A204.1 (cell line): ENCODE results near the gene DYNC1I1.

Source experiments
- FAIRE-seq: peaks from 2 replicates; lab custom pipeline; 2012; peaks lifted over from hg19 to GRCh38; lab: Jason Lieb, UNC

The DYNC1I1 gene

DNA sequence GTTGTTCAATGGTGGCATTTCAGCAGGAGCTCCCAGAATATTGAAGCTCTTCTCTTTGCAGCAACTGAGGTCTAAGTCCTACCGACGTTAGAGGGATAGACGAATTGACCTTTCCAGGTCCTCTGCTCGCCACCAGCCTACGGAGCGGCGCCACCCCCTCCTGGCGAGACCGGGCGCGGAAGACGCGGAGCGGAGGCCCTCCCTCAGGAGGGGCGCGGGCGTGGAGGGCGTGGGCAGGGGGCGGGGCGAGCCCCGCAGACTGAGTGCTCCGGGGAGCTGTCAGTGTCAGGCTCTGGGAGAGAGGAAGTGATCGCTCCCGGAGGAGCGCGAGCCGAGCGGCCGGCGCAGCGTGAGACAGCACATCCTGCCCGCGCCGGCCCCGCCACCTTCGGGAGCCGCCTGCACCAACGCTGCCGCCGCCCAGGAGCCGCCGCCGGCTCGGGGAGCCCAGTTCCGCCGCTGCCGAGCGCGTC lies at the start of gene DYNC1I1:
Gene DYNC1I1 (plus strand): TSS at position 257 of the 473 bp plus-strand sequence. CDS start 32,176 bp downstream, outside the sequence.
- no peak for FAIRE-seq

GRCh38 chr7:95723583-95724180 lies 48.7 kb upstream of the DYNC1I1 start:
- FAIRE-seq, result peak; percentile 39

DNA sequence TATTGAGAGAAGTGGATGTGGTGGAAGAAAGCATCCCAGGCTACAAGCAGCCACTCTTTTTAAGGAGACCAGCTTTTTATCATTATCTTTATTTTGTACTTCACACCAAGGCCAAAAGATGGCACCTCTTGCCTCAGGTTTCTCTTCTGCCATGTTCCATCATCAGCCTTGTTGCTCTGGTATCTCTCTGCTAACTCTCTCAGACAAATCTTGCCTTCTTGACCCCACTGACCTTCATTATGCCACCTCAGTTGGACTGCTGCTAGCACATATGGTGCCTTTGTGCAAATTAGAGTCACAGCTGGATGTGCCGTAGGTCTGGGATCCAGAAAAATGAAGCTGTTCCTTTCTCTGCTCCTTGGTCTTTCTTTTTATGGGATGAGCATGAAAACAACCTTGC lies 47.1 kb upstream of the DYNC1I1 start:
- FAIRE-seq, result no peak

DNA sequence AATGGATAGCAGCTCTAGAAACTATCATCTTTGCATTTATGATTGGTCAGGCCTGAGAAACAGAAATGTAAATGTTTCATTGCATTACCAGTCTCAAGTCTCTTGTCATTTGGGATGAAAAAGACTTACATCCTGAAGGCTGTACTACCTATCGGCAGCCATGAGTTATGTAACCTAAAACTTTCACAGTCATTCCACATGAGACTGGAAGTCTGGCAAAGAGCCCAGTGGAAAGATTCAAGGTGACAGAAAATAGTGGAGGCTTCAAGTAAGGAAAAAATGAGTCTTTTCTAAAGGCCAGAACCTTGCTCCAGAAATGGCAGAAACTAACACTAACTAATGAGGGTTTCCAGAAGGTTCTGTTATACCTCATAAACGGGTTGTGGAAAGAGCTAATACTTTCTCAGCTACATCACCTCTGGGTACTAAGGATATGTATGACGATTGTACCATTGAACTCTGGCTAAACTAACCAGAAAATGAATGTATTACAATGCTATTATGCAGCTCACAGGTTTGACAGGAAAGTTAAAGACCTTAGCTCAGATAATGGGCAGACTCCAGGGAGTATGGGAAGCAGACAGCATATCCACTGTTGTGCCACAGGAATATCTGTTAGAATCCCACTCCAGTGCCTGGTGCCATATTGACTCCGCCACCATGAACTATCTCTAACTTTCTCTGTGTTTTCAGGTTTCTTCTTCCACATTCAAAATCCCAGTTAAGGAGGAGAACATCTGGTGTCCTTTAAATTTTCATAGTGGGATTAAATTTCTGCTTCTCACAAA lies 41.7 kb upstream of the DYNC1I1 start:
- FAIRE-seq, result no peak

GRCh38 chr7:95736635-95737034 lies 35.7 kb upstream of the DYNC1I1 start:
- no peak for FAIRE-seq

- FAIRE-seq, result no peak
These were observed 34.4 kb upstream of the DYNC1I1 start for GRCh38 chr7:95737828-95738505.

DNA sequence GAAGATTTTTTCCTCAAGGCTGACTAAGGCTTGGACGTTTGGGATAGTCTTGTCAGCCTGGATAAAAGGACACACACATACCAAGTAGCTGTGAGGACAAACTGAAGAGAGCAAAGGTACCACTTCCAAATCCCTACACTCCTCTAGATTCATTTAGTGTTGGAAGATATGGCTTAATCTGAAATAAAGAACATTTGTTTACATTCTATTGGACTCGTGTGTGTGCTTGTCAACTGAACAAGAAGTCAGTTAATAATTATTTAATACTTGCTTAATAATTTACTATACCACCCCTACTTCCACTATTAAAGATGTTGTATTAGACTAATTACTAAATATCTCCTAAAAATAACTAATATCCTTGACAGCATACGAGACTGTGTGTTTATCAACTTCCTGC lies 23.3 kb upstream of the DYNC1I1 start:
- no peak for FAIRE-seq

DNA sequence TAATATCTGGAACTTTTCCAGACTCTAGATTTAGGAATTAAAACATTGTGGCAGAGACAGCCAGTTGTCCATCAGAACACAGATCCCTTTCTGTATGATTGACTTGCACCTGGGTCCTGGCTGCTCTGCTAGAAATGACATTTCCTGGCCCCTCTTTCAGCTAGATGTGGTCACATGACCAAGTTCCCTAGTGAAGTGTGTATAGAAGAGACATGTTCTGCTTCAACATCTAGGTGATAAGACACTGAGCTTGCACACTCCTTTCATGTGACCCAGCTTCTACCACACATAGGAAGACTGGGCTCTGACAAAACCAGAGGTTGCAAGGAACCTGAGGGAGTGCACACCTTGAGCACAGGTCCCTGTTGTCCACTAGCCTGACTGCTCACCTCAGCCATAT lies 22.8 kb upstream of the DYNC1I1 start:
- no peak for FAIRE-seq

DNA sequence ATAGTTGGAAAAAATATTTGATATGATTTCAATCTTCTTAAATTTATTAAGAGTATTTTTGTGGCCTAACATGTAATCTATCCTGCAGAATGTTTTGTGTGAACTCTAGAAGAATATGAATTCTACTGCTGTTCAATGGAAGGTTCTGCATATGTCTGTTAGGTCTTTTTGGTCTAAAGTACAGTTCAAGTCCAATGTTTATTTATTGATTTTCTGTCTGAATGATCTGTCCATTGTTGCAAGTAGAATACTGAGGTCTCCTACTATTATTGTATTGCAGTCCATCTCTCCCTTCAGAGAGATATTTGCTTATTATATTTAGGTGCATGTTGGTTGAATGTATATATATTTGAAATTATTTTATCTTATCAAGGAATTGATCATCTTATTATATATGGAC lies 18.9 kb upstream of the DYNC1I1 start:
- no peak for FAIRE-seq

- no peak for FAIRE-seq
These were observed 16.9 kb upstream of the DYNC1I1 start for GRCh38 chr7:95755277-95755934.

GRCh38 chr7:95758187-95758586 lies 14.2 kb upstream of the DYNC1I1 start:
- FAIRE-seq, result no peak

GRCh38 chr7:95766086-95766485 lies 6.3 kb upstream of the DYNC1I1 start:
- no peak for FAIRE-seq

- FAIRE-seq, result no peak
These were observed 5.7 kb upstream of the DYNC1I1 start for GRCh38 chr7:95766657-95767056.

- no peak for FAIRE-seq
These were observed 622 bp downstream of the DYNC1I1 start for GRCh38 chr7:95772771-95773581.

DNA sequence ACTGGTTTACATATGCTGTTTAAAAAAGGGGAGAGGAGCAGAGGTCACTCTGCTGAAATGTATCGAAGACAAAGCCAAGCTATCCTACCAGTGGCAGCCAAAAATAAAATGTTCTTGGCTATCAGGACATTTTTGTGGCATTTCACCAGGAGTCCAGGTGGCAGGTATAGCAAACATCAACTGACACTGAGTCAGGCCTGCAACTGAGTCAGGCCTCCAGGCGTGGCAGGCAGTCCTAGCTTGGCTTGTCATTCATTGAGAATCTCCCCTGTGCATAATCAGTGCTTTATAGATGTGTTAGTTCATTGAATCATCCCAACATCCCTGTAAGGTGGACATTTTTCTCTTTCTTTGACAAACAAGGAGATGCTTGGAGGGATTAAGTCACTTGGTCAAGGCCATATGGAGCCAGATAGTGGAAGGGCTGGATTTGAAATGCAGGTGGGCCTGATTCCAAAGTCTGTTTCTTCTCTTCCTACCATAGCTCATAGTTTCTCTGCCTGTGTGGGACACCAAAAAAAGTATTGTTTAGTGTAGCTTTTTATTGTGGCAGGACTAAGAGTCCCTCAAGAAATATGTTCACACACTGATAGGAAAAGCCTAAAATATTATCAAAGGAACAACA lies 4.3 kb downstream of the DYNC1I1 start:
- no peak for FAIRE-seq

GRCh38 chr7:95777269-95777668 lies 4.9 kb downstream of the DYNC1I1 start:
- no peak for FAIRE-seq

DNA sequence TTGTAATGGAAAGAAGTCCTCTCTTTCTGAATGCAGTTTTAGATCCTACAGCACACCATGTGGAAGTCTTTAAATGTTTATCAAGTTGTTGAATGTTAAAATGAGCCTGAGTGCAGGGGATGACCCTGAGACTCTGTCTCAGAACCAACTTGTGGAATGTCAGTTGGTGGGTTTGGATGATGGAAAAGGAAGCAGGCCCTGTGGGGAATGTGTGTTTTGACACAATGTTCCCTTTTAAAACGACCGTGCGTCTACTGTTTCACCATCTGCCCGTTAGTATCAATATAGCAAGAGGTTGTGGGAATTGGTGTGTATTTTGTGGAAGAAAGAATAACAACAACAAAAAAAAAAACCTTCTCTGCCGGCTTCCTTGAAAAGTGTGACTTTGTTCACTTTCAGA lies 8.3 kb downstream of the DYNC1I1 start:
- no peak for FAIRE-seq

DNA sequence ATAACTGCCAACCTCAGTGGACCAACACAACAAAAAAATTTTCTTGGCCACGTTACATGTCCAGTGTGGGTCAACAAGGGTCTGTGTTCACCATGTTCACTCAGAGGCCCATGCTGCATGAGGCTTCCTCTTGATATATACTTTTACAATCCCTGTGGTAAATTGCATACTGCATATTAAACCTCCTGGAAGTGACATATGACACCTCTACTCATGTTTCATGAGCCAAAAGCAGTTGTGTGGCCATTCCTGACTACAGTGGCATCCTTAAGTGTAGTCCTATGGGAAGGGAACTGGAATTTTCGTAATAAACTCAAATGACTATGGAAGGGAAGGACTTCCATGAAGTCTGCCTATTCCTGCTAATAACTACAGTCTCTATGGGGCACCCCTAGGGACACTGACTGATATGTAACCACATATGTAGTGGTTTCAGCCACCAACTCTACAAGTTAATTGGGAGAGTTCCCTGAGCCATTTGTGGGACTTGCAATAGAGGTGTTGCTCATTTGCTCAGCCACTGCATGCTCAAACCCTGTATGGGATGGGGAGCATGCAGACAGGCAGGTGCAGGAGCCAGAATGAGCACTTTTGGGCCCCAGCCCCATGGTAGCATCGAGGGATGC lies 9.7 kb downstream of the DYNC1I1 start:
- no peak for FAIRE-seq

GRCh38 chr7:95784796-95785195 lies 12.4 kb downstream of the DYNC1I1 start:
- no peak for FAIRE-seq

GRCh38 chr7:95788258-95788657 lies 15.9 kb downstream of the DYNC1I1 start:
- no peak for FAIRE-seq

GRCh38 chr7:95788884-95789283 lies 16.5 kb downstream of the DYNC1I1 start:
- no peak for FAIRE-seq
